Measurements from ENCODE around the gene DCBLD1. TPM values are rescaled to one million over a fixed set of nuclear protein-coding genes. Genes with fewer than 3 reads are reported as not detected.

Gene DCBLD1
- total RNA-seq, 1 experiment from 2014 or later = 19.5 TPM

DNA sequence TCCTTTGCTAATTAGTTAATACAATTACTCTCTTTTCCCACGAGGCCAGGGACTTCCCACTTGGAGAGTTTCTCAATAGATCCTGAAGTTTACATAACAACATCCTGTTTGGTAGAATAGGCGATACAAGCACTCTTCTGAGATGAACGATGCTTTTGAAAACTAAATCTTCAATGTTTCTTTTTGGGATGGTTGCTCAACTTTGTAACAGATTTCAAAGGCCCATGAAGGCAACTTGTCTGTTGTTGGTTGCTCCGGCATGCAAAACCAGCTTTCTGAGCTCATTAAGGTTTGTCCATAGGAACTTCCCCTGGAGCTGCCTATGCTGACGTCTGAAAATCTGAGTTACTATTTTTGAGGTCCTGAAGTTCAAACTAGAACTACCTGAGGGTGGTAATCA is 30.8 kb upstream of the DCBLD1 start:
- H3K9me3 ChIP-seq (ENCODE audit: control insufficient read depth in 1 of 2, insufficient read depth in 1 of 2, low read depth in 1 of 2, low read length in 2 of 2) = no peaks in the 10 kb centered on the region
- H3K36me3 ChIP-seq (ENCODE audit: control insufficient read depth in 1 of 2, insufficient read depth in 2 of 2, low read length in 2 of 2) = no peaks in the 10 kb centered on the region
- ATAC-seq (no peak), DNase-seq (ENCODE audit: low read depth, low spot score) (no peak)
- intact Hi-C loops (cut with micrococcal nuclease) = loop anchor here (2.0 kb wide), 2 partner anchors 31 to 377 kb away; partner anchors contain the start of gene DCBLD1
- no peaks in the 10 kb centered on the region for H3K9me2 ChIP-seq (ENCODE audit: insufficient read depth)
- no peak overlapping the region for H3K9ac ChIP-seq (ENCODE audit: low read length)
- H3K4me3 ChIP-seq (replicated peaks in 1 of 2; ENCODE audit: low read depth in 1 of 2, low read length in 2 of 2) = no peak overlapping the region
- ChIA-PET CTCF (interaction anchor here (0.6 kb wide), 1 partner anchor 155 kb away, joined by 3 read pairs; no protein-coding TSS in a partner anchor), POLR2A (no interaction called here), RAD21 (ENCODE audit: low non-redundant PET in 1 of 2, low total read pairs in 2 of 2, uncharacterized antibody in 2 of 2, unreplicated experiment in 2 of 2) (no interaction called here)
- H3K27ac ChIP-seq (ENCODE audit: low read depth, low read length) = no peak overlapping the region
- H3K4me1 ChIP-seq (ENCODE audit: control insufficient read depth in 1 of 2, insufficient read depth in 2 of 2, low read length in 2 of 2) = peaks cover 9 to 14% of the 10 kb centered on the region in 2 experiments
- H3K27me3 ChIP-seq (ENCODE audit: insufficient read depth, low read length) = peaks cover 25% of the 10 kb centered on the region; the same call in 1 of the 2 replicates
- no peak overlapping the region for H2AFZ ChIP-seq (ENCODE audit: low read depth, low read length, poor library complexity, severe bottlenecking)
- no peak overlapping the region for H3K4me2 ChIP-seq (ENCODE audit: low read length)
- no peak for TF ChIP-seq POLR2AphosphoS5 (IDR thresholded peaks at IDR 0.05; ENCODE audit: low read depth, low read length)
- no peak for TF ChIP-seq ELF1 (IDR thresholded peaks at IDR 0.05; ENCODE audit: borderline replicate concordance, low read depth)
- TF ChIP-seq, protein P1, sequence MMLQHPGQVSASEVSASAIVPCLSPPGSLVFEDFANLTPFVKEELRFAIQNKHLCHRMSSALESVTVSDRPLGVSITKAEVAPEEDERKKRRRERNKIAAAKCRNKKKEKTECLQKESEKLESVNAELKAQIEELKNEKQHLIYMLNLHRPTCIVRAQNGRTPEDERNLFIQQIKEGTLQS (IDR thresholded peaks at IDR 0.05) = no peak
- TF ChIP-seq, protein P2, sequence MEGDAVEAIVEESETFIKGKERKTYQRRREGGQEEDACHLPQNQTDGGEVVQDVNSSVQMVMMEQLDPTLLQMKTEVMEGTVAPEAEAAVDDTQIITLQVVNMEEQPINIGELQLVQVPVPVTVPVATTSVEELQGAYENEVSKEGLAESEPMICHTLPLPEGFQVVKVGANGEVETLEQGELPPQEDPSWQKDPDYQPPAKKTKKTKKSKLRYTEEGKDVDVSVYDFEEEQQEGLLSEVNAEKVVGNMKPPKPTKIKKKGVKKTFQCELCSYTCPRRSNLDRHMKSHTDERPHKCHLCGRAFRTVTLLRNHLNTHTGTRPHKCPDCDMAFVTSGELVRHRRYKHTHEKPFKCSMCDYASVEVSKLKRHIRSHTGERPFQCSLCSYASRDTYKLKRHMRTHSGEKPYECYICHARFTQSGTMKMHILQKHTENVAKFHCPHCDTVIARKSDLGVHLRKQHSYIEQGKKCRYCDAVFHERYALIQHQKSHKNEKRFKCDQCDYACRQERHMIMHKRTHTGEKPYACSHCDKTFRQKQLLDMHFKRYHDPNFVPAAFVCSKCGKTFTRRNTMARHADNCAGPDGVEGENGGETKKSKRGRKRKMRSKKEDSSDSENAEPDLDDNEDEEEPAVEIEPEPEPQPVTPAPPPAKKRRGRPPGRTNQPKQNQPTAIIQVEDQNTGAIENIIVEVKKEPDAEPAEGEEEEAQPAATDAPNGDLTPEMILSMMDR (IDR thresholded peaks at IDR 0.05 in 2 of 3, conservative IDR thresholded peaks at IDR 0.05 in 1 of 3; ENCODE audit: borderline replicate concordance in 1 of 3, insufficient read depth in 1 of 3, low read depth in 2 of 3, low read length in 2 of 3) = no peak
- TF ChIP-seq, protein P3, sequence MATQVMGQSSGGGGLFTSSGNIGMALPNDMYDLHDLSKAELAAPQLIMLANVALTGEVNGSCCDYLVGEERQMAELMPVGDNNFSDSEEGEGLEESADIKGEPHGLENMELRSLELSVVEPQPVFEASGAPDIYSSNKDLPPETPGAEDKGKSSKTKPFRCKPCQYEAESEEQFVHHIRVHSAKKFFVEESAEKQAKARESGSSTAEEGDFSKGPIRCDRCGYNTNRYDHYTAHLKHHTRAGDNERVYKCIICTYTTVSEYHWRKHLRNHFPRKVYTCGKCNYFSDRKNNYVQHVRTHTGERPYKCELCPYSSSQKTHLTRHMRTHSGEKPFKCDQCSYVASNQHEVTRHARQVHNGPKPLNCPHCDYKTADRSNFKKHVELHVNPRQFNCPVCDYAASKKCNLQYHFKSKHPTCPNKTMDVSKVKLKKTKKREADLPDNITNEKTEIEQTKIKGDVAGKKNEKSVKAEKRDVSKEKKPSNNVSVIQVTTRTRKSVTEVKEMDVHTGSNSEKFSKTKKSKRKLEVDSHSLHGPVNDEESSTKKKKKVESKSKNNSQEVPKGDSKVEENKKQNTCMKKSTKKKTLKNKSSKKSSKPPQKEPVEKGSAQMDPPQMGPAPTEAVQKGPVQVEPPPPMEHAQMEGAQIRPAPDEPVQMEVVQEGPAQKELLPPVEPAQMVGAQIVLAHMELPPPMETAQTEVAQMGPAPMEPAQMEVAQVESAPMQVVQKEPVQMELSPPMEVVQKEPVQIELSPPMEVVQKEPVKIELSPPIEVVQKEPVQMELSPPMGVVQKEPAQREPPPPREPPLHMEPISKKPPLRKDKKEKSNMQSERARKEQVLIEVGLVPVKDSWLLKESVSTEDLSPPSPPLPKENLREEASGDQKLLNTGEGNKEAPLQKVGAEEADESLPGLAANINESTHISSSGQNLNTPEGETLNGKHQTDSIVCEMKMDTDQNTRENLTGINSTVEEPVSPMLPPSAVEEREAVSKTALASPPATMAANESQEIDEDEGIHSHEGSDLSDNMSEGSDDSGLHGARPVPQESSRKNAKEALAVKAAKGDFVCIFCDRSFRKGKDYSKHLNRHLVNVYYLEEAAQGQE (IDR thresholded peaks at IDR 0.05; ENCODE audit: low read depth) = no peak
- no peak for TF ChIP-seq SRF (IDR thresholded peaks at IDR 0.05; ENCODE audit: low read depth)
- TF ChIP-seq JUND (IDR thresholded peaks at IDR 0.05) = no peak
- no peak for TF ChIP-seq CBX3 (IDR thresholded peaks at IDR 0.05; ENCODE audit: low read depth)
- no peak for TF ChIP-seq POLR2A (IDR thresholded peaks at IDR 0.05; ENCODE audit: borderline replicate concordance, extremely low read depth, insufficient read depth, insufficient read length)
- TF ChIP-seq SIN3A (IDR thresholded peaks at IDR 0.05; ENCODE audit: low read depth) = no peak
- TF ChIP-seq RAD21 (IDR thresholded peaks at IDR 0.05; ENCODE audit: low read depth) = no peak
- no peak for TF ChIP-seq TCF7L2 (IDR thresholded peaks at IDR 0.05; ENCODE audit: borderline replicate concordance, extremely low read depth, insufficient read depth, insufficient read length)
- no peak for TF ChIP-seq ZNF274 (IDR thresholded peaks at IDR 0.05; ENCODE audit: low read depth, low read length)
- no peak for TF ChIP-seq ZFX (IDR thresholded peaks at IDR 0.05)
- TF ChIP-seq SP1 (IDR thresholded peaks at IDR 0.05; ENCODE audit: low read depth) = no peak
- no peak for TF ChIP-seq EGR1 (IDR thresholded peaks at IDR 0.05; ENCODE audit: low read depth)
- TF ChIP-seq YY1 (IDR thresholded peaks at IDR 0.05; ENCODE audit: extremely low read depth, insufficient replicate concordance, low read depth, low read length) = no peak
- TF ChIP-seq EZH2 (IDR thresholded peaks at IDR 0.05) = no peak
- no peaks in the 10 kb centered on the region for H3K79me2 ChIP-seq (ENCODE audit: insufficient read depth, low read length)
- BruUV-seq (replicated peaks) = no TSS peak
- H4K20me1 ChIP-seq (ENCODE audit: insufficient read depth) = no peaks in the 10 kb centered on the region
